ENCODE results near the gene LETM1.

LETM1 gene

DNA sequence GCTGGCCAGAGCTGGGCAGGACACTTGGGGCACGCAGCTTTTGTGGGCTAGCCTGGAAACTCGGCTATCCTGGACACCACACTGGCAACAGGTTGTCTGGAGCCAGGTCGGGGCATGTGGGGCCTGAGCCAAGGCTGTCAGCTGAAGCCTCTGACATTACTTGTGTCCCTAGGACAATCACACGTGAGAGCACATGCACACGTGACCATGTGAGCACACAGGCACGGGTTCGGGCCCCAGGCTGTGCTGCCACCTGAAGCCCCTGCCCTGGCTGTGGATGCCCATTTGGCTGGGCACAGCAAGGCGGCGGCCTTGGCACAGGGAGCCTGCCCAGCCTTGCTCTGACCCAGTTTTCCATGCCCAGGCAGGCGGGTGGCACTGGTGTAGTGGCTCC, 71.6 kb downstream of the LETM1 start:
- in situ Hi-C loops (cut with HindIII; ENCODE audit: low sequenced_read_pairs), result no loop called here

DNA sequence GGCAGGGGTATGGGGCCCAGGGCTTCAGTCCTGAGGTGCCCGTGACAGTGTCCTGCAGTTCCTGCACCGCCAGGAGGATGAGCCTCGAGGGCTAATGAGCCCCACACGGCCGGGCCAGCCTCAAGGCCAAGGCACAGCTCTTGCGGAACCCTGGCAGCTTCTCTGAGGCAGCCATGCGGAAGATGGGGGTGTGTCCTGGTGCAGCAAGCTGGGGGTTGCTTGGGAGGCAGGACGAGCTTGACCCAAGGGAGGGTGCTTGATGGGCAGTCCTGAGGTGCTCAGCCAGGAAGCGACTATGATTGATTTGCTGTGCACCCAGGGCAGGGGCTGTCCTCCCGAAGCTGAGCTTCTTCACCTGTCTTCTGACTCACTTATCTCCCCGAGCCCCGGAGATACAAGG, 72.0 kb downstream of the LETM1 start:
- in situ Hi-C loops (cut with HindIII; ENCODE audit: low sequenced_read_pairs), result no loop called here

- in situ Hi-C loops (cut with HindIII; ENCODE audit: low sequenced_read_pairs), result no loop called here
Observed at GRCh38 chr4:1783015-1783414, 72.9 kb downstream of the LETM1 start.

- in situ Hi-C loops (cut with HindIII; ENCODE audit: low sequenced_read_pairs), result no loop called here
Observed at GRCh38 chr4:1780435-1780834, 75.5 kb downstream of the LETM1 start.

GRCh38 chr4:1779588-1780382, 76.2 kb downstream of the LETM1 start:
- in situ Hi-C loops (cut with HindIII; ENCODE audit: low sequenced_read_pairs), result no loop called here

GRCh38 chr4:1778642-1779392, 77.1 kb downstream of the LETM1 start:
- in situ Hi-C loops (cut with HindIII; ENCODE audit: low sequenced_read_pairs), result no loop called here

DNA sequence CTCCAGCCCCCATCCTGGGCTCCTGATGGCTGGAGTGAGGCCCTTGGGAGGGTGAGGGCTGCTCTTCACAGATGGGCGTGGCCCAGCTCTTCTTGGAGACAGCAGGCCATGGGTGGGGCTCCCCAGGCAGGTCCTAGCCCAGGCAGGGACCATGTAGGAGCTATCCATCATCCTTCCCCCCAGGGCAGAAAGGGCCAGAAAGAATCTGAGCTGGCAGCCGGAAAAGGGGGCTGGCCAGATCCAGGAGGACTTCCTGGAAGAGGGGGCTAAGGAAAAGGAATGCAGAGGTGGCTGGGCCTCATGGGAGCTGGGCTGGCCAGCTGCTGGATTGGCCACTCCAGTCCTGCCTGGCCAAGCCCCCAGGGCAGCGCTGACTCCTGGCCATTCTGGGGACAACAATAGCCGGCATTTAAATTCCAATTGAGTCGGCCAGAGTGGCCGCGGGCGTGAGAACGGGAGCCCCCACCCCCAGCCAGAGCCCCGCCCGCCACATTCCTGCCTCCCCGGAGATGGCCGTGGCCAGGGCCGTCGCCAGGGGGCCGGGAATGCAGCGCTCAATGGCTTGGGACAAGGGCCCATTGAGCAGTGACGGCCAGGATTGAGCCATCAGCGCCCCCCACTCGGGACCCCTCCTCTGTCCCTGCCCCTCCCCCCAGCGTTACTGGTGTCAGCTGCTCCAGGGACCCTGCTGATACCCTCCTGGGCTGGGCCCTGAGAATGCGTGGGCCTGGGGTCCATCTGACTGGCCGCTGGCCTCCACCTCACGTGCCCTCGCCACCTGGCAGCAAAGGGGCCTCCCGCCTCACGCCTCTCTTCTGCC, 77.9 kb downstream of the LETM1 start:
- in situ Hi-C loops (cut with HindIII; ENCODE audit: low sequenced_read_pairs), result no loop called here

DNA sequence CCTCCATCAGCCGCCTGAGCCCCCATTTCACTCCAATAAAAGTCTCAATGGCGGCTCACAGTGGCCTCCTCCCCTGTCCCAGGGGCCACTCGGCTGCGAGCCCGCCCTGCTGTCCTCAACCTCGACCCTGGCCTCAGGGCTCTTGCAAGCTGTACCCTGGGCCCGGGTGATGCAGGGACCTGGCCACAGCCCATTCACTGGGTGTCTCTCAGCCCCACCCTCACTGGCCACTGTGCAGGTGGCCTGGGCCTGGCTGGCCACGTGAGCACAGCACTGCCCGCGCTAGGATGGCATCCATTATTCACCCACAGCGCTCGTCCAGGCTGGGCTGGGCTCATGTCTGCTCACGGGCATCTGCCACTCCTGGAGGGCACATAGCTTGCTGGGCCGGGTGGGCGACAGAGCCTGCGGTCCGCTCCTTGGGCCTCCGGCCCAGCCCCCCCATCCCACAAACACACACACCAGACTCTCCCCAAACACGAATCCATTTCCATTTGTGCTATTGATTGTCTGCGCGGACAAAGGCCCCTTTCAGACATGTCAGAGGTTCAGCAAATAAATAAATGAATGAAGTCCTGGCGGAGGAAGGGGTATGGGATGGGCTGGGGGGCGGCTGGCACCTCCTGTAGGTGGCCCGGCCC, 79.3 kb downstream of the LETM1 start:
- in situ Hi-C loops (cut with HindIII; ENCODE audit: low sequenced_read_pairs), result no loop called here

DNA sequence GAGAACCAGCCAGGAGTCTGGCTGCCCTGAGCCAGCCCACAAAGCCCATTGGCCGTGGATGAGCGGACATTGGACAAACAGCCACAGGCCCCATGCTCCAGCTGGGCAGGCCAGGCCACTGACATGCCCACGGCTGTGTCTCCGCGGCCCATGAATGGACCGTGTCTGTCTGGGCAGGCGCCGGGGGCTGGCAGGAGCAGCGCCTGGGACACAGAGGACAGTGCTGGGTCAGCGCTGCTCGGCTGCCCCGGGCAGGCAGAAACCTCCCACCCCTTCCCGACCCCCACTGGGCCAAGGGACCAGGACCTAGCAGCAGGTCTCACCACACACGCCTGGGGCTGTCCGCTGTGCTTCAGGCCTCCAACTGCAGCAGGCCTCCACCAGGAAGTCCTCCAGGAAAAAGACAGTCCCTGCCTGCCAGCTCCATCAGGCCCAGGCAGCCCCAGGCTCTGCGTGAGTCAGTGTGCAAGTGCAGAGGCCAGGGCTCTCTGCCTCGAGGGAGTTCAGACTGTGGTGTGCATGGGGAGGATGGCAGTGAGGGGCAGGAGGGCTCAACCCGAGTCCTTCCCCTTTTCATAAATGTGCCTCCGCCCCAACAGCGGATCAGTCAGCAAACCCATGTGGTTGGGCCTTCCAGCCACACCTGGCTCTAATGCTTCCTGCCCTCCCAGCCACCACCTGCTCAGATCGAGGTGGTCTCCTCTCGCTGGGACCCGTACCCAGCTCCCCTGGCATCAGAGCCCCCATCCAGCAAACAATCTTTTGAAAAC, 80.0 kb downstream of the LETM1 start:
- in situ Hi-C loops (cut with HindIII; ENCODE audit: low sequenced_read_pairs), result no loop called here

DNA sequence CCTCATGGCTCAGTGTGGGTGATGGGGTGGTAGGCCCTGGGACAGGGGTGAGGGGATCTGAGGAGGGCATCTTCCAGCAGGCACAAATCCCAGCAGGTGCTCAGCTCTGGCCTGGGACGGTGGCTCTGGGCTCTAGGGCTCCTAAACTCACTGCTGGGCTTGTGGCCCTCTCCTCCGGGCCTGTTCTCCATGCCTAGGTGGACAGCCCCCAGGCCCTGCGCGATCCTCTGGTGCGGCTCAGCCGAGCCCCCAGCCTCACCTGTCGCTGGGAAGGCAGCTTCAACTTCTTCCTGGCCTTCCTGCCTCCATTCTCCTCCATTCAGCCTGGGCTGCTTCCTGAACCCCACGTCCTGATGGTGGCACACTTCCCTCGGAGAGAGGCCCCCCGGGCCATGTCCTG, 82.2 kb downstream of the LETM1 start:
- in situ Hi-C loops (cut with HindIII; ENCODE audit: low sequenced_read_pairs), result no loop called here

DNA sequence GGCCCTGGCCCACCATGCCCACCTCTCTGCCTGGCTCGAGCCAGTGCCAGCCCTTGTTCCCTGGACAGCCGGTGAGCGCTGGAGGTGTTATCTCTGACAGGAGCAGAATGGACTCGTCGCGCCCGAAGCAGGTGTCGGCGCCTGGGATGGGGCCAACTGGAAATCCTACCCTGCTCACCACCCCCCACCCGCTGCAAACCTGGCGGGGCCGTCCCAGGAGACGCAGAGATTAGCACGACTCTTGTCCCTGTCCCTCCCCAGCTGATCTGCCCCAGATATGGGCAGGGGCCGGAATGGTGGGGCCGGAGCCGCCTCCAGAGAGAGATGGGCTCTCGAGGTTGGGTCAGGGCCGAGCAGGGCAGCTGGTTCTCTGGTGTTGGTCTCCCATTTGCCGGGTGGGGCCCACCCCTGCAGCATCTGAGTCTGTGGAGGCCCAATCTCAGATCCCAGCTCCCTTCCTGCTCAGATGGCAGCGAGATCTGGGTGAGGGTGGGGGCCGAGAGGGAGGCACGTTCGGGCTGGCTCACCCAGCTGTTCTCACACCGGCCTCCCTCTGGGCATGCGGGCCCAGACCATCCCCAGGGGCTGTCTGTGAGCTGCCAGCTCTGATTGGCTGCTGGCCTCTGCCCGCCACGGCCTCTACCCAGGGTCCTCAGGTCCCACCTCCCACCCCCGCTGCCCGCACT, 83.0 kb downstream of the LETM1 start:
- in situ Hi-C loops (cut with HindIII; ENCODE audit: low sequenced_read_pairs), result no loop called here

DNA sequence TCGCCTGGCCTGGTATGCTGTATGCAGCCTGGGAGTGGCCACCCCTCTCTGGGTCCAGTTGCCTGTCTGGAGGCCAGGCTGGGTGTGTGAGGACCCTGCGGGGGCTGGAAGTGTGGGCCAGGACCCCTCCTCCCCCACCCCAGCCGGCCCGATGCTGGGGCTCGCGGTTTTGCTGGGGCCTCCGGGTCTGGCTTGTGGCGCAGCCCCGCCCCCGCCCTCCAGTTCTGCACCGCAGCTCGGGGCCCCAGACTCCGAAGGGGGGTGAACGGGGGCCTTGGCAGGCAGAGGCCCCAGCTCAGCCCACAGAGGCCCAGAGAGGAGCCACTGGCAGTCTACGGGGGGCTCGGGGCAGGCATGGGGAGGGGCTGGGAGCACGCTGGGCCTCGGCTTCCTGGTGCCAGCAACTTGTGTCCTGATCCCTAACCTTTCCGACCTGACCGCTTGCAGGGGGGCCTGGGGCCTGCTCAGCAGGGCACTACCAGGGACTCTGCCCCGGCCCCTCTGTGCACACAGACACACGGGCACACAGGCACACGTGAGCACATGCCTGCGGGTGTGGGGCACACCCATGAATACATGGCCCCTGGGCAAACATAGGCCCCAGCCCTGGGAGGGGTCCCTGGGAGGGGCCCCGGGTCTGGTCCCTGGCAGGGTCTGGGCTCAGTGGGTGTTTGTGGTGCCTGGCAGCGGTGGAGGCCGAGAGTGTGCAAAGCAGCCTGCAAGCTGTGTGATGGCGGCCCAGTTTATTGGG, 84.2 kb downstream of the LETM1 start:
- in situ Hi-C loops (cut with HindIII; ENCODE audit: low sequenced_read_pairs), result no loop called here

GRCh38 chr4:1770791-1771231, 85.1 kb downstream of the LETM1 start:
- in situ Hi-C loops (cut with HindIII; ENCODE audit: low sequenced_read_pairs), result no loop called here

DNA sequence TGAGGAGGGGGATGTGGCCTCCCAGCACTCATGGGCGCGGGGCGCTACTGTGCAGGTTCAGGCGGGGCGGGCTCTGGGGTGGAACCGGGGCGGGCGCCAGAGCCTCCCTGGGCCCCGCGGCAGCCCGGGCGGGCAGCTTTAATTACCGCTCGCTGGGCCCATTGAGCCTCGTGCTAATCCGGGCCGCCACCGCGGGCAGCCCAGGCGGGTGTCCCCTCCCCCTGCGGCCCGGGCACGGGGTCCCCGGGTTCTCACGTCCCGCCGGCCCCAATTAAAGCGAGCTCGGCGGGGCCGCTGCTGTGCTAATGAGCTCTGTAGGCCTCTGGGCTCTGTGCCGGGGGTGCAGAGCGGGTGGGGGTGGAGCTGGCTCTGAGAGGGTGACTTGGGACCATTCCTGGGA, 85.7 kb downstream of the LETM1 start:
- in situ Hi-C loops (cut with HindIII; ENCODE audit: low sequenced_read_pairs), result no loop called here

- in situ Hi-C loops (cut with HindIII; ENCODE audit: low sequenced_read_pairs), result no loop called here
Observed at GRCh38 chr4:1769692-1770091, 86.3 kb downstream of the LETM1 start.

GRCh38 chr4:1768367-1769034, 87.5 kb downstream of the LETM1 start:
- in situ Hi-C loops (cut with HindIII; ENCODE audit: low sequenced_read_pairs), result no loop called here

- in situ Hi-C loops (cut with HindIII; ENCODE audit: low sequenced_read_pairs), result no loop called here
Observed at GRCh38 chr4:1767770-1768366, 88.1 kb downstream of the LETM1 start.
